HEK293 (cell line): ENCODE results near the gene PTK7.

Source experiments
- HOXD13 ChIP-seq: sonication (generic); formaldehyde crosslinking; IDR thresholded peaks from 2 replicates; pipeline ENCODE4 v1.8.0; 2022; ENCODE audit warnings: missing genetic modification reagents, borderline replicate concordance
- IKZF3 ChIP-seq: fragments of 450-650 bp; IDR thresholded peaks from 2 replicates; pipeline ENCODE4 v1.5.0; 2018; ENCODE audit warnings: missing biosample characterization, mild to moderate bottlenecking, missing genetic modification characterization, moderate library complexity
- MEIS1 ChIP-seq: sonication (generic); formaldehyde crosslinking; IDR thresholded peaks from 2 replicates; pipeline ENCODE4 v1.8.1; 2022; ENCODE audit warnings: missing genetic modification reagents, mild to moderate bottlenecking, borderline replicate concordance
- SALL2 ChIP-seq: fragments of 450-650 bp; formaldehyde crosslinking; IDR thresholded peaks from 2 replicates; pipeline ENCODE4 v1.5.0; 2017; ENCODE audit warnings: missing biosample characterization, mild to moderate bottlenecking, missing genetic modification characterization, borderline replicate concordance
- SCRT1 ChIP-seq: fragments of 450-650 bp; formaldehyde crosslinking; IDR thresholded peaks from 2 replicates; pipeline ENCODE4 v1.5.1; 2016; ENCODE audit warnings: missing biosample characterization, missing genetic modification characterization, borderline replicate concordance
- WT1 ChIP-seq: fragments of 450-650 bp; formaldehyde crosslinking; IDR thresholded peaks from 2 replicates; pipeline ENCODE4 v1.5.1; 2016; ENCODE audit warnings: missing biosample characterization, missing genetic modification characterization
- YY2 ChIP-seq: fragments of 450-650 bp; formaldehyde crosslinking; IDR thresholded peaks from 2 replicates; pipeline ENCODE4 v1.5.1; 2016; ENCODE audit warnings: missing biosample characterization, missing genetic modification characterization
- ZBTB17 ChIP-seq: fragments of 450-650 bp; formaldehyde crosslinking; IDR thresholded peaks from 2 replicates; pipeline ENCODE4 v1.5.1; 2016; ENCODE audit warnings: missing biosample characterization, missing genetic modification characterization
- ZIC2 ChIP-seq: fragments of 450-650 bp; formaldehyde crosslinking; IDR thresholded peaks from 2 replicates; pipeline ENCODE4 v1.5.1; 2016; ENCODE audit warnings: missing biosample characterization, missing genetic modification characterization
- ZNF112 ChIP-seq: fragments of 450-650 bp; formaldehyde crosslinking; IDR thresholded peaks from 2 replicates; pipeline ENCODE4 v1.5.0; 2017; ENCODE audit warnings: missing biosample characterization, missing genetic modification characterization
- ZNF138 ChIP-seq: fragments of 450-650 bp; formaldehyde crosslinking; IDR thresholded peaks from 2 replicates; pipeline ENCODE4 v1.5.1; 2016; ENCODE audit warnings: missing biosample characterization, missing genetic modification characterization, borderline replicate concordance
- ZNF223 ChIP-seq: fragments of 450-650 bp; formaldehyde crosslinking; IDR thresholded peaks from 2 replicates; pipeline ENCODE4 v1.5.1; 2016; ENCODE audit warnings: missing biosample characterization, missing genetic modification characterization
- ZNF23 ChIP-seq: fragments of 450-650 bp; formaldehyde crosslinking; IDR thresholded peaks from 2 replicates; pipeline ENCODE4 v1.5.1; 2016; ENCODE audit warnings: missing biosample characterization, missing genetic modification characterization, borderline replicate concordance
- ZNF248 ChIP-seq: fragments of 450-650 bp; formaldehyde crosslinking; IDR thresholded peaks from 2 replicates; pipeline ENCODE4 v1.5.1; 2017; ENCODE audit warnings: missing biosample characterization, missing genetic modification characterization
- ZNF302 ChIP-seq: fragments of 450-650 bp; formaldehyde crosslinking; IDR thresholded peaks from 2 replicates; pipeline ENCODE4 v1.5.1; 2016; ENCODE audit warnings: missing biosample characterization, missing genetic modification characterization, low read depth
- ZNF350 ChIP-seq: fragments of 450-650 bp; formaldehyde crosslinking; IDR thresholded peaks from 2 replicates; pipeline ENCODE4 v1.5.0; 2017; ENCODE audit warnings: missing biosample characterization, mild to moderate bottlenecking, missing genetic modification characterization
- ZNF354C ChIP-seq: fragments of 450-650 bp; formaldehyde crosslinking; IDR thresholded peaks from 2 replicates; pipeline ENCODE4 v1.5.1; 2016; ENCODE audit warnings: missing biosample characterization, missing genetic modification characterization, low read depth, borderline replicate concordance
- ZNF394 ChIP-seq: fragments of 450-650 bp; formaldehyde crosslinking; IDR thresholded peaks from 2 replicates; pipeline ENCODE4 v1.5.1; 2016; ENCODE audit warnings: missing biosample characterization, missing genetic modification characterization, mild to moderate bottlenecking, moderate library complexity, borderline replicate concordance
- ZNF433 ChIP-seq: fragments of 450-650 bp; formaldehyde crosslinking; IDR thresholded peaks from 2 replicates; pipeline ENCODE4 v1.5.1; 2016; ENCODE audit warnings: missing biosample characterization, missing genetic modification characterization, low read depth
- ZNF501 ChIP-seq: fragments of 450-650 bp; formaldehyde crosslinking; IDR thresholded peaks from 2 replicates; pipeline ENCODE4 v1.5.1; 2016; ENCODE audit warnings: missing biosample characterization, missing genetic modification characterization
- ZNF624 ChIP-seq: fragments of 450-650 bp; formaldehyde crosslinking; IDR thresholded peaks from 2 replicates; pipeline ENCODE4 v1.5.1; 2017; ENCODE audit warnings: missing biosample characterization, missing genetic modification characterization
- ZNF701 ChIP-seq: fragments of 450-650 bp; formaldehyde crosslinking; IDR thresholded peaks from 2 replicates; pipeline ENCODE4 v1.5.1; 2016; ENCODE audit warnings: missing biosample characterization, missing genetic modification characterization
- ZNF785 ChIP-seq: fragments of 450-650 bp; formaldehyde crosslinking; IDR thresholded peaks from 2 replicates; pipeline ENCODE4 v1.5.1; 2016; ENCODE audit warnings: missing biosample characterization, missing genetic modification characterization
- ZSCAN16 ChIP-seq: fragments of 450-650 bp; formaldehyde crosslinking; IDR thresholded peaks from 2 replicates; pipeline ENCODE4 v1.5.1; 2016; ENCODE audit warnings: missing biosample characterization, missing genetic modification characterization
- TF ChIP-seq, protein P1 (sequence below): fragments of 450-650 bp; formaldehyde crosslinking; IDR thresholded peaks from 2 replicates; pipeline ENCODE4 v1.5.1; 2016; ENCODE audit warnings: missing biosample characterization, missing genetic modification characterization
- TF ChIP-seq, protein P2 (sequence below): fragments of 450-650 bp; formaldehyde crosslinking; IDR thresholded peaks from 2 replicates; pipeline ENCODE4 v1.5.1; 2016; ENCODE audit warnings: missing biosample characterization, missing genetic modification characterization
- TF ChIP-seq, protein P3 (sequence below): fragments of 450-650 bp; IDR thresholded peaks from 2 replicates; pipeline ENCODE4 v1.5.1; 2018; ENCODE audit warnings: missing biosample characterization, missing genetic modification characterization
- TF ChIP-seq, protein P4 (sequence below): fragments of 450-650 bp; formaldehyde crosslinking; IDR thresholded peaks from 2 replicates; pipeline ENCODE4 v1.5.1; 2016; ENCODE audit warnings: missing biosample characterization, missing genetic modification characterization
- TF ChIP-seq, protein P5 (sequence below): fragments of 450-650 bp; formaldehyde crosslinking; IDR thresholded peaks from 2 replicates; pipeline ENCODE4 v1.5.1; 2016; ENCODE audit warnings: missing biosample characterization, missing genetic modification characterization

PTK7 gene

DNA sequence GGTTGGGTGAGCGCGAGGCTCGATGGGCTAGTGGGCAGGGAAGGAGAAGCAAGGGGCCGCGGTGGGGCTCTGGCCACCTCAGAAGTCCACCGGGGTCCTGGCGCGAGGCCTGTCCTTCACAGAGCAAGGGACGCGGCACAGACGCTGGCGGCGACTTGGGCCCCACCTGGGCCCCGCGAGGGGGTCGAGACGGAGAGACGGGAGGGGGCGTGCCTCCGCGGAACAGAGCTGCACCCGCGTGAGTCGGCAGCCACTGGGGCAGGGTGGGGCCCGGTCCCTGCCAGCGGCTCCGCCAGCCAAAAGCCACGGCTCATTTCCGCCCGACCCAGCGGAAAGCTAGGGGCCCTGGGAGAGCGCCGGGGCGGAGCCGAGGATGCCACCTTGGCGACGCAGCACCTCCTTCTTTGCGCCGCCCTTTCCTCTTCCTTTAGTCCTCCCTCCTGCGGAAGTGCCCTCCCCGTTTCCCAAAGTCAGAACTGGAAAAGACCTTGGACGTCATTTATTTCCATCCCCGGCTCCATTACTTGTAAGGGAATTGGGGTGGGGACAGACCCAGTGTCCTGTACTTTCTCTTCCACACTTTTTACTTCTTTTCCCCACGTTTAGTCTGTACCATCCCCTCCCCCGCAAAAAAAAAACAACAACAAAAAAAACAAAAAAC lies 22.4 kb upstream of the PTK7 start, which contains the start of gene CUL7 (continued):
- TF ChIP-seq ZNF394 (tag by site-specific recombination): peak; percentile 52; the same call in 1 of the 2 replicates
- TF ChIP-seq ZNF433 (tag by site-specific recombination): no peak
- TF ChIP-seq, protein P1, sequence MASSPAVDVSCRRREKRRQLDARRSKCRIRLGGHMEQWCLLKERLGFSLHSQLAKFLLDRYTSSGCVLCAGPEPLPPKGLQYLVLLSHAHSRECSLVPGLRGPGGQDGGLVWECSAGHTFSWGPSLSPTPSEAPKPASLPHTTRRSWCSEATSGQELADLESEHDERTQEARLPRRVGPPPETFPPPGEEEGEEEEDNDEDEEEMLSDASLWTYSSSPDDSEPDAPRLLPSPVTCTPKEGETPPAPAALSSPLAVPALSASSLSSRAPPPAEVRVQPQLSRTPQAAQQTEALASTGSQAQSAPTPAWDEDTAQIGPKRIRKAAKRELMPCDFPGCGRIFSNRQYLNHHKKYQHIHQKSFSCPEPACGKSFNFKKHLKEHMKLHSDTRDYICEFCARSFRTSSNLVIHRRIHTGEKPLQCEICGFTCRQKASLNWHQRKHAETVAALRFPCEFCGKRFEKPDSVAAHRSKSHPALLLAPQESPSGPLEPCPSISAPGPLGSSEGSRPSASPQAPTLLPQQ (tag by site-specific recombination): peak; percentile 100
- no peak for TF ChIP-seq ZNF350 (tag by site-specific recombination)
- no peak for TF ChIP-seq ZNF624 (tag by site-specific recombination)
- TF ChIP-seq MEIS1: no peak
- no peak for TF ChIP-seq SCRT1 (tag by site-specific recombination)
- TF ChIP-seq, protein P2, sequence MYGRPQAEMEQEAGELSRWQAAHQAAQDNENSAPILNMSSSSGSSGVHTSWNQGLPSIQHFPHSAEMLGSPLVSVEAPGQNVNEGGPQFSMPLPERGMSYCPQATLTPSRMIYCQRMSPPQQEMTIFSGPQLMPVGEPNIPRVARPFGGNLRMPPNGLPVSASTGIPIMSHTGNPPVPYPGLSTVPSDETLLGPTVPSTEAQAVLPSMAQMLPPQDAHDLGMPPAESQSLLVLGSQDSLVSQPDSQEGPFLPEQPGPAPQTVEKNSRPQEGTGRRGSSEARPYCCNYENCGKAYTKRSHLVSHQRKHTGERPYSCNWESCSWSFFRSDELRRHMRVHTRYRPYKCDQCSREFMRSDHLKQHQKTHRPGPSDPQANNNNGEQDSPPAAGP: peak; percentile 59
- TF ChIP-seq ZIC2 (tag by site-specific recombination): peak; percentile 55
- peak; percentile 99 for TF ChIP-seq IKZF3 (tag by site-specific recombination)
- TF ChIP-seq ZNF302 (tag by site-specific recombination): no peak
- TF ChIP-seq, protein P3, sequence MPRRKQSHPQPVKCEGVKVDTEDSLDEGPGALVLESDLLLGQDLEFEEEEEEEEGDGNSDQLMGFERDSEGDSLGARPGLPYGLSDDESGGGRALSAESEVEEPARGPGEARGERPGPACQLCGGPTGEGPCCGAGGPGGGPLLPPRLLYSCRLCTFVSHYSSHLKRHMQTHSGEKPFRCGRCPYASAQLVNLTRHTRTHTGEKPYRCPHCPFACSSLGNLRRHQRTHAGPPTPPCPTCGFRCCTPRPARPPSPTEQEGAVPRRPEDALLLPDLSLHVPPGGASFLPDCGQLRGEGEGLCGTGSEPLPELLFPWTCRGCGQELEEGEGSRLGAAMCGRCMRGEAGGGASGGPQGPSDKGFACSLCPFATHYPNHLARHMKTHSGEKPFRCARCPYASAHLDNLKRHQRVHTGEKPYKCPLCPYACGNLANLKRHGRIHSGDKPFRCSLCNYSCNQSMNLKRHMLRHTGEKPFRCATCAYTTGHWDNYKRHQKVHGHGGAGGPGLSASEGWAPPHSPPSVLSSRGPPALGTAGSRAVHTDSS (tag by site-specific recombination): no peak
- no peak for TF ChIP-seq WT1 (tag by site-specific recombination)
- TF ChIP-seq ZNF23 (tag by site-specific recombination): no peak
- peak; percentile 59 for TF ChIP-seq ZBTB17 (tag by site-specific recombination)
- TF ChIP-seq ZNF785 (tag by site-specific recombination): 0 out of 2 replicates have a peak, but pooled peaks have one; percentile 41
- TF ChIP-seq SALL2 (tag by site-specific recombination): no peak
- TF ChIP-seq ZNF112 (tag by site-specific recombination): no peak
- 0 out of 2 replicates have a peak, but pooled peaks have one; percentile 8 for TF ChIP-seq HOXD13
- no peak for TF ChIP-seq YY2 (tag by site-specific recombination)
- peak; percentile 15; the same call in 1 of the 2 replicates for TF ChIP-seq ZSCAN16
- TF ChIP-seq ZNF354C (tag by site-specific recombination): no peak
- TF ChIP-seq, protein P4, sequence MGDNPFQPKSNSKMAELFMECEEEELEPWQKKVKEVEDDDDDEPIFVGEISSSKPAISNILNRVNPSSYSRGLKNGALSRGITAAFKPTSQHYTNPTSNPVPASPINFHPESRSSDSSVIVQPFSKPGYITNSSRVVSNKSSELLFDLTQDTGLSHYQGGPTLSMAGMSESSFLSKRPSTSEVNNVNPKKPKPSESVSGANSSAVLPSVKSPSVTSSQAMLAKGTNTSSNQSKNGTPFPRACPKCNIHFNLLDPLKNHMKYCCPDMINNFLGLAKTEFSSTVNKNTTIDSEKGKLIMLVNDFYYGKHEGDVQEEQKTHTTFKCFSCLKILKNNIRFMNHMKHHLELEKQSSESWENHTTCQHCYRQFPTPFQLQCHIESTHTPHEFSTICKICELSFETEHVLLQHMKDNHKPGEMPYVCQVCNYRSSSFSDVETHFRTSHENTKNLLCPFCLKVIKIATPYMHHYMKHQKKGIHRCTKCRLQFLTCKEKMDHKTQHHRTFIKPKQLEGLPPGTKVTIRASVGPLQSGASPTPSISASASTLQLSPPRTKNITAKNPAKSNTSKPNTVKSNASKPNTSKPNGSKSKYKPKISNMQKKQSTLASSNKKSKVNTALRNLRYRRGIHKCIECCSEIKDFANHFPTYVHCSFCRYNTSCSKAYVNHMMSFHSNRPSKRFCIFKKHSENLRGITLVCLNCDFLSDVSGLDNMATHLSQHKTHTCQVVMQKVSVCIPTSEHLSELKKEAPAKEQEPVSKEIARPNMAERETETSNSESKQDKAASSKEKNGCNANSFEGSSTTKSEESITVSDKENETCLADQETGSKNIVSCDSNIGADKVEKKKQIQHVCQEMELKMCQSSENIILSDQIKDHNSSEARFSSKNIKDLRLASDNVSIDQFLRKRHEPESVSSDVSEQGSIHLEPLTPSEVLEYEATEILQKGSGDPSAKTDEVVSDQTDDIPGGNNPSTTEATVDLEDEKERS (tag by site-specific recombination): no peak
- TF ChIP-seq ZNF138 (tag by site-specific recombination): 0 out of 2 replicates have a peak, but pooled peaks have one; percentile 9
- no peak for TF ChIP-seq ZNF223
- TF ChIP-seq ZNF248 (tag by site-specific recombination): no peak
- TF ChIP-seq, protein P5, sequence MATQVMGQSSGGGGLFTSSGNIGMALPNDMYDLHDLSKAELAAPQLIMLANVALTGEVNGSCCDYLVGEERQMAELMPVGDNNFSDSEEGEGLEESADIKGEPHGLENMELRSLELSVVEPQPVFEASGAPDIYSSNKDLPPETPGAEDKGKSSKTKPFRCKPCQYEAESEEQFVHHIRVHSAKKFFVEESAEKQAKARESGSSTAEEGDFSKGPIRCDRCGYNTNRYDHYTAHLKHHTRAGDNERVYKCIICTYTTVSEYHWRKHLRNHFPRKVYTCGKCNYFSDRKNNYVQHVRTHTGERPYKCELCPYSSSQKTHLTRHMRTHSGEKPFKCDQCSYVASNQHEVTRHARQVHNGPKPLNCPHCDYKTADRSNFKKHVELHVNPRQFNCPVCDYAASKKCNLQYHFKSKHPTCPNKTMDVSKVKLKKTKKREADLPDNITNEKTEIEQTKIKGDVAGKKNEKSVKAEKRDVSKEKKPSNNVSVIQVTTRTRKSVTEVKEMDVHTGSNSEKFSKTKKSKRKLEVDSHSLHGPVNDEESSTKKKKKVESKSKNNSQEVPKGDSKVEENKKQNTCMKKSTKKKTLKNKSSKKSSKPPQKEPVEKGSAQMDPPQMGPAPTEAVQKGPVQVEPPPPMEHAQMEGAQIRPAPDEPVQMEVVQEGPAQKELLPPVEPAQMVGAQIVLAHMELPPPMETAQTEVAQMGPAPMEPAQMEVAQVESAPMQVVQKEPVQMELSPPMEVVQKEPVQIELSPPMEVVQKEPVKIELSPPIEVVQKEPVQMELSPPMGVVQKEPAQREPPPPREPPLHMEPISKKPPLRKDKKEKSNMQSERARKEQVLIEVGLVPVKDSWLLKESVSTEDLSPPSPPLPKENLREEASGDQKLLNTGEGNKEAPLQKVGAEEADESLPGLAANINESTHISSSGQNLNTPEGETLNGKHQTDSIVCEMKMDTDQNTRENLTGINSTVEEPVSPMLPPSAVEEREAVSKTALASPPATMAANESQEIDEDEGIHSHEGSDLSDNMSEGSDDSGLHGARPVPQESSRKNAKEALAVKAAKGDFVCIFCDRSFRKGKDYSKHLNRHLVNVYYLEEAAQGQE (tag by site-specific recombination): 0 out of 2 replicates have a peak, but pooled peaks have one; percentile 9
- TF ChIP-seq ZNF701 (tag by site-specific recombination): no peak
- TF ChIP-seq ZNF501 (tag by site-specific recombination): peak; percentile 94; the same call in 1 of the 2 replicates
